Raji (cell line): ENCODE measurements around the gene GP2.

Source experiments
- POLR2A ChIP-seq: IDR thresholded peaks from 2 replicates; pipeline ENCODE4 v1.6.1; 2011; ENCODE audit warnings: low read depth, low read length, control low read depth; ENCODE audit not compliant: insufficient read depth

Gene GP2

DNA sequence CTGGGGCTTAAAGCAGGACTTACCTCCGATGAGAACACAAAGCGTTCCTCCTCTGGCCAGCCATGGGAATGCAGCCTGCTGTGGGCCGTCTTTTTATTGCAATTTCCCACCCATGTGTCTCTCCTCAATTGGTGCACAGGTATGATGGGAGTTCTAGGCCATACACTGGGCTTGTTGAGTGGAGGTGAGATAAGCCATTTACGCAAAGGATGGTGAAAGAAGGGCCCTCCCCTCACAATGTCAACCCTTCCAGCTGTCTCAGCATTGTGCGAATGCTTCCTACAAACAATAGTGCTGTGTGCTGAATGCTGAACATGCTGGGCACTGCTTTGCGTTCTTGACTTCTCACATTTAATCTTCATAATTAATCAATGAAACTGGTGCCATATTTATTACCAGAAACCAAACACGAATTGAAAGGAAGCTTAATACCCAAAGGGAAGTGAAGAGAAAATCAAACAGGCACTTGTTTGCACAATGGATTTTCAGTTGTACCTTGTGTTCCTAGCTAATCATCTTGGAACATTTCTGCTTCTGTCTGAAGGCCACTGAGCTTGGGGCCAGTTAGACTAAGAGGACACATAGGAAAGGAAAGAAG lies at the start of gene GP2:
TSS of gene GP2 (minus strand) at position 70 of the 598 bp plus-strand sequence. CDS start 1,082 bp downstream, outside the sequence.
- no peak for TF ChIP-seq POLR2A

DNA sequence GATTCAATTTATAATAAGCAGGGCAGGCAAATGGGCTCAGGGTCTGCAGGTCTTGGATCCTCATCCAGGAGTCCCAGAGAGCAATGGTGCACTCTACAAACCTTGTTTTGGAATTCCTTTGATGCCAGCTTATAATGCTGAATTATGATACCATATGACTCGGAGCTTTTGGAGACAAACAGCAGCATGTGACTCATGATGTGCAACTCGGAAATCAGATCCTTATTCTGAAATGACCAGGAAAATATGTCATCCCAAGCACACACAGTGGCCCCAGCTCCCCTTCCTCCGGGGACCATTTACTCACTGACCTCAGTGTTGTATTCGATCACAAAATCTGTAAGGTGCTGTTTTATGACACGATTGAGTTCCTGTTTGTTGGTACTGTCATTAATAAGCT lies 45.4 kb upstream of the GP2 start:
- no peak for TF ChIP-seq POLR2A

DNA sequence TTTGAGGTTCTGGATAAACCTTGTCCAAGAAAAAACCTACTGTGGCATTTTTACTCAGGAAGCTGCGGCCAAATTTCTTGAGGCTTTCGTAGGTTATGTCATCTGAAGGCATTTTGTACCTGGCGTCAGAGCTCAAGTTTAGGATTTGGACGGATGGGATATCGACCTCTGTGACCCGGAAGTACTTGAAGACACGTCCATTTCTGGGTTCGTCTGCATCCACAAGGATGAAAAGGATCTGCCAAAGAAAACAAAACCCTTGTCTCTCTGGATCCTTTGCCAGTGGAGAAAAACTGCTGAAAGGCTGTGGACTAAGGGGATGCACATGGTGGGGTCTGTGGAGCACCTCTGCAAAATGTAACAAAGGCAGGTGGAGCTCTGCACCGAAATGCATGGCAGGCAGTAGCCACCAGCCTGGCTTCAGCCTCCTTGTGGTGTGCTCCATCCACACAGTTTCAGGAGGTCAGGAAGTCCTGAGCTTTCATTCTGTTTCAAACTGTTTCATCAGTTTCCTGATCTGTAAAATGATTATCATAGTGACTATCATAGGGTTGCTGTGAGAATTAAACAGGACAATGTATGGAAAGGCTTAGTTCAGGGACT lies 42.2 kb upstream of the GP2 start:
- TF ChIP-seq POLR2A, result no peak

DNA sequence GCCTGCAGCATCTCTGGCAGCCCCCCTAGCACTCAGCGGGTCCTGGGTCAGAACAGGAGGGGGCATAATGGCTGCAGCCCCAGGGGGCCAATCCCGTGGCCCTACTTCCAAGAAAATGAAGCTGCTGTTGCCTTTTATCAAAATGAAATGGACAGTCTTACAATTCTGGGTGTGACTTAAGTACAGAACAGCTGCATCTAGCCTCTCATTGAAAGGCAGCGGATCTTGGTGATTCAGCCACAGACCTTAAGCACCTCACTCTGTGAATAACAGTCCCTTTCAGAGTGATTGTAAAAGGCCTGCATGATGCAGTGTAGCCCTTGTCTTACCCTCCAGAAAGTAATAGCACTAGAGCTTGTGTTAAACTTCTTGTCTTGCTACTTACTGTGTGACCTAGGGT lies 36.7 kb upstream of the GP2 start:
- TF ChIP-seq POLR2A, result no peak

DNA sequence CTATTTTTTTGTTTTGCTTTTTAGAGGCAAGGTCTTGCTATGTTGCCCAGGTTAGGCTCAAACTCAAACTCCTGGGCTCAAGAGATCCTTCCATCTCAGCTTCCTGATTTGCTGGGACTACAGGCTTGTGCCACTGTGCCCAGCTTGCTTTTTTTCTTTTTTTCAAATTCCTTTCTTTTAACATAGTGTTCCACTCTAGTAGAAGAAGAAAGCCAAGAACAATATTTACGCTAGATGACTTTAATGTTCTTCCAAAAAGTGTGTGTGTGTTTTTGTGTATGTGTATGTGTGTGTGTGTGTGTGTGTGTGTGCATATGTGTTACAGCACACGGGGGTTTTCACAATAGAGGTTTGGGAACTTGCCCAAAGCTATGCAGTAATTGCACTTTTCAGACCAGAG lies 35.9 kb upstream of the GP2 start:
- no peak for TF ChIP-seq POLR2A

DNA sequence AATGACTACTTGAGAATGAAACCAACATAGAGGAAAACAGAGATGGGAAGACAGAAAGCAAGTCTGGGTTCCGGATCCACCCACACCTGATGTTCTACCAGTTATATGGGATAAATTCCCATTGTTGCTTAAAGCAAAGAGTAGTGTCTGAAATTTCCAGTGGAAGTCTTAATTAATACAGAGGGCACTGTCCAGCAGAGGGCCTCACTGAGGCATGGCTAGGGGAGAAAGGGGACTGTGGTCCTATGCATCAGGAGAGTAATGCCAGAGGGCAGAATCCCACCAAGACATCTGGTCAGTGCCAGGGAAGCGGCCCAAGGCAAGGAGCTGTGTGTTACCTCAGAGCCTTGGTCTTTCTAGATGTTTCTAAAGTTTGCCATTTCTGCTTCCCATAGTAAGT lies 32.7 kb upstream of the GP2 start:
- no peak for TF ChIP-seq POLR2A

DNA sequence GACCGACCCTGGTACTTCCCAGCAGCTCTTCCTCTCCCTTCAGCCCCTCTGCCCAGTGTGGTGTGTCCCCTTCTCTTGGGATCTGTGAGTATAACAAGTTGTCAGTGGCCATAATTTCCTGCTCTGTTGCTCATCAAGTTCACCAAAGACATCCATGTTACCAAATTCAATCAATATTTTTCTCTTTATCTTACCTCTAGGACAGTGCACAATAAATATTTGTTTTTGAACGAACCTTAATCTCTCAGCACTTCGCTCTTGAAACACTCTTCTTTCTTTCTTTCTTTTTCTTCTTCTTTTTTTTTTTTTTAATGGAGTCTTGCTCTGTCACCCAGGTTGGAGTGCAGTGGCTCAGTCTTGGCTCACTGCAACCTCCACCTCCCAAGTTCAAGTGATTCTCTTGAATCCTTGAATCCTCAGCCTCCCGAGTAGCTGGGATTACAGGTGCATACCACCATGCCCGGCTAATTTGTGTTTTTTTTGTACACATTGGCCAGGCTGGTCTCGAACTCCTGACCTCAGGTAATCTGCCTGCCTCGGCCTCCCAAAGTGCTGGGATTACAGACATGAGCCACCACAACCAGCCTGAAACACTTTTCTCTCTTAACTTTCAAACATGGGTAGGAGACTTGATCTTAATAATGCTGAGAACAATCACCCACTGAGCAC lies 27.9 kb upstream of the GP2 start:
- no peak for TF ChIP-seq POLR2A

DNA sequence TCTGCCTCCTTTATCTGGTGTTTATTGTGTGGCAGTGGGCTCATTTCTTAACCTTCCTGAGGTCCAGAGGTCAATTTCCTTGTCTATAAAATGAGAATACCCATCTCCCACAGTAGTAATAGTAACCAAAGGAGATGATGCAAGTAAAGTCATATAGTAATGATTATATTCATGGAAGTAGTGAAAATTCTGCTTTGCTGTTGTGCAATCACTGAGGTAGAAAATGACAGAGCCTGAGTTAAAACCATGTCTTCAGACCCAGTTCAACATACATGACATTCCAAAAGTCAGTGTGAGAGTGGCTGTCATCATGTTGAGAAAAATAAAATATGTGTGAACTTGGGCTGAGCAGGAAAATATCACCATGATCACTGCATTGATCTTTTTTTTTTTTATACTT lies 26.1 kb upstream of the GP2 start:
- no peak for TF ChIP-seq POLR2A

DNA sequence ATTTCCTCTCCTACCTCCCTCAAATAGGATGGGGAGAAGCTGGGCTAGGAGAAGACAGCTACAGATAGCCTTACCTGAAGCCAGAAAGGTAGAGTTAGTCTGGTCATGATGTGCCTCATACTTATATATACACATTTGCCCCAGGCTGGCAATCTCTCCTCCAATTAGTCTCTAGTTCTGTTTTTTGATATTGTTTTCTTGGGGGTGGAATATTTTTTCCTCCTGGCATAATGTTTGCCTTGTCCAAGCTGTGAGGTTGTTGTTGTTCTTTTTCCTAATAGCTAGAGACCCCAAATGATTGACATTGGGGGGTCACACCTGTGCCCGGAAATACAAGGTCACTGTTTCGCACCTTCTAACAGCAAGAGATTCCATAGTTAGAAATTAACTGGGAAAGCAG lies 25.3 kb upstream of the GP2 start, which contains the start of gene UMOD:
TSS of gene UMOD (minus strand) at position 101 of the 400 bp plus-strand sequence. CDS start 1,978 bp downstream, outside the sequence.
- no peak for TF ChIP-seq POLR2A

DNA sequence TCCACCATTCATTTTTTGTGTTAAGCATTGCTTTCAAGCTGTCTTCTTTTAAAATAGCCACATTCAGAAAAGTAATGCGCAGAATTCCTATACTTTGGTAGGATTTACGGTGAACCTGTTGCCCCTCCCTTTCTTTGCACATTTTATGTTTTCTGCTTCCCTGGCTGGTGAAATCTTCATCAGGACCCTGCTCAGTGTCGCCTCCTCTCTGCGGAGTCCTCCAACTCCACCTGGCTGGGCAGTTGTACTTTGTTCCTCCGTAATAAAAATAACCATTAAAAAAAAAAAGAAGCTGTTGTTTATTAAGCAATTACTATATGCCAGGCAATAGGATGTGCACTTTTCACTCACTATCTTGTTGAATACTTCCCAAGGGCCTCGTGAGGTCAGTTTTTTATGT lies 22.3 kb upstream of the GP2 start:
- no peak for TF ChIP-seq POLR2A

DNA sequence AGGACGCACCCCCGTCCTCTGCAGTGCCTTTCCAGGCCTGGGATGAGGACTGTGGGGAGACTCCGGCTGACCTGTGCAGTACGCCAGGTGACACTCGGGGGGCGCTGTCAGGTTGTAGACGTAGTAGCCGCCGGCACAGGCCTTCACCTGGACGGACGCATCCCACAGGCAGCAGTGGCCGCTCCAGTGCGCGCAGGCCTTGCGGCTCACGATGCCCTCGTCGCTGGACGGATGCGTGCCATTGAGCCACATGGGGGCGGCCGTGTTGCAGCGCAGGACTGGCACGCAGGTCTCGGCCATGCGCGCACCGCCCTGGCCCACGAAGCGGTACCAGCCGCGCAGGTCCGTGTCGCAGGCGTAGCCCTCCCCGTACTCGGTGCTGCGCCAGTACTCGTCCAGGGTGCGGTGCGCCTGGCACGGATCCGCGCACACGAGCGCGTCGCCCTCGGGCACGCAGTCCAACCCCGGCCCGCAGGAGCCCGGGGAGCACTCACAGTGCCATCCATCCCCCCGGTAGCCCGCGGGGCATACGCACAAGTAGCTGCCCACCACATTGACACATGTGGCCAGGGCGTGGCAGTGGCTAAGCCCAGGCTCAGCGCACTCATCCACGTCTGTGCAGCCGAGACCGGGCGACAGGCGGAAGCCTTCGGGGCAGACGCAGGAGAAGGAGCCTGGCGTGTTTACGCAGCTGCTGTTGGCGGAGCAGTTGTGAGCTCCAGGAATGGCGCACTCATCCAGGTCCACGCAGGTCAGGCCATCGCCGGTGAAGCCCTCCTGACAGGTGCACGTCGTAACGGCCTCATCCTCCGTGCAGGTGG lies 21.3 kb upstream of the GP2 start:
- TF ChIP-seq POLR2A, result no peak

DNA sequence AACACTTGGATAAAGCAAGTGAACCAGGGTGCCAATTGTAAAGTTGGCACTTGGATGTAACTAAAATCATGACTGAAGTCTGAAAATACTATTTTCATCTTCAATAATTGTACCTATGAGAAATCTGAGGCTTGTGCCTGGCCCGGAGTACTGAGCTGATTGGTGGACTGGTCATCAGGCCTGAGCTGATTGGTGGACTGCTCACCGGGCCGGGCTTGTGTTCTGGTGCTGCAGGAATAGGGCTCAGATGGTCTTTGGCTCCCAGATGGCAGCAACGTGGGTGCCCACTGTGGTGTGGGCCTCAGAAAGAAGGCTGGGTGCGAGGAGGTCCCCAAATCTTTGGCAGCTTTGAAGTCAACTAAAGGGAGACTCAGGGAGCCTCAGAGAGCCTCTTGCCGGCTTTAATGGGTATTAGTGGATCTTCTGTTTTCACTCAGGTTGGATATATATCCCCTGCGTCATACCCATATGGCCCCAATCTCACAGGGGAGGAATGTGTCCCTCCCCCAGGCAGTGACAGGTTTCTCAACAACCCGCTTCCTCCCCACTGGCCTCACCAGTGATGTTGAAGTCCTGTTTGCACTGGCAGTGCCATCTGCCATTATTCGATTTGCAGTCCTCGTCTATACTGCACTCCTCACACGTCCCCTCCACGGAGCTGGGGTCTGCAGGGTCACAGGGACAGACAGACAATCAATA lies 20.5 kb upstream of the GP2 start:
- no peak for TF ChIP-seq POLR2A

DNA sequence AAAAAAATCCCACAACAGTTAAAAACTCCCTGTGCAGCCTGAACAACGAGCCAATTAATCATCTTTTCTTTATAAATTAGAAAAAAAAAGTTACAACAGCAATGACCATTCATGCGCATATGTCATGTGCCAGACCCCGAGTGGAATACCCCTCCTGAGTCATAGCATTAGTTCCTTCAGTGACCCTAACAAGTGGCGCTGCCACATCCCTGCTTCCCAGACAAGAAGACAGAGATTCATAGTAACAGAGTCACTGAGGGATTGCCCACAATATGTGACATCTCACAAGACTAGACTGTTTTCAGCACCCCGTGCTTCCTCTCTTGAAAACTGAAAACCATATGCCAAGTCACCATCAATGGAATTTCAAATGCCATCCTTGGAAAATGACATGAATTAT lies 17.3 kb upstream of the GP2 start:
- no peak for TF ChIP-seq POLR2A

DNA sequence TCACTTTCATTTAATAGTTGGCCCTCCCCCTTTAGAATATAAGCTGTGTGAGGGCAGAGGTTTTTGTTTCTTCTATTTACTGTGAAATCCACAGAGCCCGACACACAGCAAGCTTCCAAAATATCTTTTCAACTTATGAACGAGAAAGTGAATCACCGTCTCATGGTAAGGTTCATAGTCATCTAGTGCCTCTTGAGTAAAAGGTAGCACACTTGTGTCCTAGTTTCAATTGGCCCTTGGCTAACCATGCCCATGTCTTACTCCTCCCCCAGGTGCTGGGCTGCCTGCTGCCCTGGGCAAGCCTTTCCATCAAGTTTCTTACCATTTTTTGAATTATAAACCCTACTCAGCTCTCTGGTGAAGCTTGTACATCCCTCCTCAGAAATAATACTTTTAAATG lies 12.4 kb upstream of the GP2 start:
- TF ChIP-seq POLR2A, result no peak

DNA sequence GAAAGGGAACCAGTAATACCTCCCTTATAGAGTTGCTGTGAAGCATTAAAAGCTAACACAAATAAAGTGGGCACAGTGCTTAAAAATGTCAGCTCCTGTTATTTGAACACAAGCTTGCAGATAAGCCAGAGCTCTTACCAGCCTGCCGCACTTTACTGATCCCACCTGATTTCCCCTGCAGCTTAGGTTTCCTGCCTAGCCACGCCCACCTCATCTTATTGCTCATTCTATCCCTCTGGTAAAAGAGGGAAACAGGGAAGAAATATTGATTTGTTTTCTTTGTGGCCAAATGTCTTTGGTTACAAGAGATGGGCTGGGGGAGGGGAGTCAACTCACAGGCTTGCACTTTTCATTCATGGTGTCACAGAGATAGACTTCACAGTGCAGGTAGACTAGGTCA lies 9.6 kb upstream of the GP2 start:
- TF ChIP-seq POLR2A, result no peak

DNA sequence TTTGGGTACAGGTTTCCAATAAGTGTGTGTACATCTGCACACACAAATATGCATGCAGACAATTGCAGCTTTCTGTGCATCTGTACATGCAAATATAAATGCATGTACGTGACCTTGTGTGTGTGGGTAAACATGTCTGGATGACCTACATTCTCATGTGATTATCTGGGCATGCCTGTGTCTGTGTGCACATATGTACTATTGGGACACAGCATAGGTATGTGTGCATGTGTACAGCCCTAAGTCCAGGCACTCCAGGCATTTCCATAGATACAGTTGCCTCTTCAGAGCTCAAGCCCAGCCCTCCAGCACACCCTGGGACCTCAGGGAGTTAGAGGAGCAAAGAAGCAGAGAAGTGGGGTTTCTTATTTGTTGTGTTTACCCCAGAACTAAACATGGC lies 7.1 kb upstream of the GP2 start:
- no peak for TF ChIP-seq POLR2A

DNA sequence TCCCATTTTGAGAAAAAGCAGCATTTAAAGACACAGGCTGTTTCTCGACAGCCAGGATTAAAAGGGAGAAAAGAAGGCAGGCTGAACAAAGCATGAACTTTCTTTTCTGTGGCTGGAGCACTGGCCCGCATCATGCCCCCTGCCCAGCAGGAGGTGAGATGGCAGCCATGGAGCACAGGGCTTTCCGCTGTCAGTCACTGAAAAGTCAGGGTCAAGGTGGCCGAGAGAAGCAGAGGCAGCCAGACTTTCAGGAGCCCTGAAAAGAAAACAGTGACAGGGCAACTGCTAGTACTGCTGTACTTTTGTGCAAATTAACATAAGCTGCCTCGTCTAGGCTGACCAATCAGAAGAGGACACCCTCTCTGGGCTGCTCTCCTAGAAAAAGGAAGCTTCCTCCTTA lies 5.8 kb upstream of the GP2 start:
- no peak for TF ChIP-seq POLR2A
